Tibial artery (tissue), 4 donors: ENCODE data around the gene PRKG1.
"Not testable (repeated sequence)": the region's sequence is repeated elsewhere in the genome, so short reads cannot be mapped to it uniquely, and the experiment has no call there.

Experiments
- DNase-seq, 2 donors: peaks; one replicate each; pipeline ENCODE4 v3.0.0-alpha.2; 2019
- H3K27ac ChIP-seq, 2 donors: fragments of 200-600 bp; sonication (generic) in 1 of 2; 1 replicate in 1 of 2; 2 replicates in 1 of 2; pipeline ENCODE4 v1.5.1; 2018 to 2019; ENCODE audit warnings: mild to moderate bottlenecking in 1 of 2
- H3K27me3 ChIP-seq, 2 donors: fragments of 200-600 bp; sonication (generic) in 1 of 2; one replicate each; pipeline versions ENCODE4 v1.5.1 to v1.6.0; 2016 to 2019
- H3K36me3 ChIP-seq, 3 donors: fragments of 200-600 bp; sonication (generic) in 2 of 3; one replicate each; pipeline ENCODE4 v1.5.1; 2016 to 2019; ENCODE audit warnings: mild to moderate bottlenecking in 2 of 3
- H3K4me1 ChIP-seq, 4 donors: fragments of 200-600 bp; sonication (generic) in 2 of 4; 1 replicate in 3 of 4; 2 replicates in 1 of 4; pipeline ENCODE4 v1.5.1; 2016 to 2019
- H3K4me3 ChIP-seq, 2 donors: fragments of 200-600 bp; sonication (generic) in 1 of 2; 1 replicate in 1 of 2; 2 replicates in 1 of 2; pipeline ENCODE4 v1.5.1; 2018 to 2019; ENCODE audit warnings: mild to moderate bottlenecking in 2 of 2
- H3K9me3 ChIP-seq, 3 donors: fragments of 200-600 bp; sonication (generic) in 1 of 3; one replicate each; pipeline ENCODE4 v1.5.1; 2016 to 2019
- CTCF ChIP-seq, 2 experiments: fragments of 200-600 bp in 1 of 2; fragments of 450-650 bp in 1 of 2; IDR thresholded peaks; one replicate each; pipeline ENCODE4 v1.5.1; 2017 to 2019; ENCODE audit warnings: antibody characterized with exemption in 2 of 2, mild to moderate bottlenecking in 1 of 2, moderate library complexity in 1 of 2
- intact Hi-C: fragments of 100-400 bp; cut with DNase I; formaldehyde crosslinking; loops from one replicate; pipeline ENCODE4 v1.15.0; 2023; ENCODE audit warnings: low total_unique reads

The PRKG1 gene

GRCh38 chr10:51683031-51683691 is 608.9 kb downstream of the PRKG1 start:
- peak overlapping the region in 1 of 2 donors; percentile 26 for H3K27ac ChIP-seq
- H3K36me3 ChIP-seq: no peaks in the 10 kb centered on the region
- H3K27me3 ChIP-seq: no peaks in the 10 kb centered on the region
- H3K9me3 ChIP-seq: no peaks in the 10 kb centered on the region
- peaks cover 0 to 59% (median 9%) of the 10 kb centered on the region in 4 donors for H3K4me1 ChIP-seq
- H3K4me3 ChIP-seq: no peak overlapping the region
- DNase-seq: no peak
- intact Hi-C loops: no loop called here
- TF ChIP-seq CTCF (IDR thresholded peaks at IDR 0.05): no peak

- Histone ChIP-seq H3K27me3 (no peaks in the 10 kb centered on the region), H3K36me3 (no peaks in the 10 kb centered on the region), H3K9me3 (no peaks in the 10 kb centered on the region), H3K4me3 (no peak overlapping the region), H3K4me1 (peaks cover 0 to 47% (median 9%) of the 10 kb centered on the region in 4 donors), H3K27ac (no peak overlapping the region)
- intact Hi-C loops: no loop called here
- no peak for DNase-seq
- no peak for TF ChIP-seq CTCF (IDR thresholded peaks at IDR 0.05)
These were observed 611.5 kb downstream of the PRKG1 start for GRCh38 chr10:51685768-51686167.

GRCh38 chr10:51687296-51687695 is 613.0 kb downstream of the PRKG1 start:
- Histone ChIP-seq H3K9me3 (no peaks in the 10 kb centered on the region), H3K4me1 (peaks cover 0 to 39% (median 9%) of the 10 kb centered on the region in 4 donors), H3K27ac (no peak overlapping the region), H3K36me3 (no peaks in the 10 kb centered on the region), H3K4me3 (no peak overlapping the region), H3K27me3 (no peaks in the 10 kb centered on the region)
- intact Hi-C loops: no loop called here
- no peak for TF ChIP-seq CTCF (IDR thresholded peaks at IDR 0.05)
- DNase-seq: no peak

- H3K9me3 ChIP-seq, intact Hi-C loops, H3K27me3 ChIP-seq, H3K36me3 ChIP-seq, H3K27ac ChIP-seq, DNase-seq, H3K4me3 ChIP-seq: not testable (repeated sequence)
- H3K4me1 ChIP-seq: peaks cover 0 to 24% (median under 1%) of the 10 kb centered on the region in 4 donors
These were observed 614.5 kb downstream of the PRKG1 start for GRCh38 chr10:51688826-51689225.

- no peaks in the 10 kb centered on the region for H3K27me3 ChIP-seq
- no peak for DNase-seq
- H3K36me3 ChIP-seq: no peaks in the 10 kb centered on the region
- no peak overlapping the region for H3K27ac ChIP-seq
- intact Hi-C loops: no loop called here
- no peak for TF ChIP-seq CTCF (IDR thresholded peaks at IDR 0.05)
- no peaks in the 10 kb centered on the region for H3K9me3 ChIP-seq
- H3K4me3 ChIP-seq: no peak overlapping the region
- peaks cover 0 to 24% (median 0%) of the 10 kb centered on the region in 4 donors for H3K4me1 ChIP-seq
These were observed 615.2 kb downstream of the PRKG1 start for GRCh38 chr10:51689536-51689935.

- no peaks in the 10 kb centered on the region for H3K36me3 ChIP-seq
- DNase-seq: no peak
- H3K4me3 ChIP-seq: no peak overlapping the region
- no peaks in the 10 kb centered on the region for H3K27me3 ChIP-seq
- no peak overlapping the region for H3K27ac ChIP-seq
- H3K4me1 ChIP-seq: peaks cover 0 to 25% (median 4%) of the 10 kb centered on the region in 4 donors
- H3K9me3 ChIP-seq: no peaks in the 10 kb centered on the region
- intact Hi-C loops: no loop called here
- TF ChIP-seq CTCF (IDR thresholded peaks at IDR 0.05): no peak
These were observed 616.8 kb downstream of the PRKG1 start for GRCh38 chr10:51691135-51691534.
